Measurements from ENCODE around the gene AUP1. TPM values are rescaled to one million over a fixed set of nuclear protein-coding genes. Genes with fewer than 3 reads are reported as not detected.

Gene AUP1
- total and polyA plus RNA-seq, 2 experiments from 2014 or later = 121 to 195 TPM

DNA sequence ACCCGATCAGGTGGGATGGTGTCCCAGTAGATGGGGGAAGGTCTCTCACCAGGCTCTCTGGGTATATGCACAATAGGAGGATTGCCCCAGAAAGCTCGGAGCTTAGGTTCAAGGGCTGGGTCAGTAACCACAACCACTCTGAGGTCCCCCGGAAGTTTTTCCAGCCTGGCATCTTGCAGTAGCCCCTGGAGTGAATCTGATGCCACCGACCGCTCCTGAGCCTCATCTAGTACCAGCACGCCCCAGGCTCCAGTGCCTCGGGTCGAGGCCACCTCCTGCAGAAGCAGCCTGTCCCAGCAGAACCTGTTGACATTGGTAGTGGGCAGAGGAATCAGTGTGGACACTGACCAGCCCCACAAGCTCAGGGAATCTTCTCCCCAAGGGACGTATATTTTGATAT is 5.5 kb downstream of the AUP1 start:
- no peak overlapping the region for H2AFZ ChIP-seq
- TF ChIP-seq EZH2phosphoT487 (IDR thresholded peaks at IDR 0.05; ENCODE audit: low read depth, severe bottlenecking, unreplicated experiment) (no peak), EZH2 (IDR thresholded peaks at IDR 0.05; ENCODE audit: borderline replicate concordance) (no peak)
- TF ChIP-seq, protein P1, sequence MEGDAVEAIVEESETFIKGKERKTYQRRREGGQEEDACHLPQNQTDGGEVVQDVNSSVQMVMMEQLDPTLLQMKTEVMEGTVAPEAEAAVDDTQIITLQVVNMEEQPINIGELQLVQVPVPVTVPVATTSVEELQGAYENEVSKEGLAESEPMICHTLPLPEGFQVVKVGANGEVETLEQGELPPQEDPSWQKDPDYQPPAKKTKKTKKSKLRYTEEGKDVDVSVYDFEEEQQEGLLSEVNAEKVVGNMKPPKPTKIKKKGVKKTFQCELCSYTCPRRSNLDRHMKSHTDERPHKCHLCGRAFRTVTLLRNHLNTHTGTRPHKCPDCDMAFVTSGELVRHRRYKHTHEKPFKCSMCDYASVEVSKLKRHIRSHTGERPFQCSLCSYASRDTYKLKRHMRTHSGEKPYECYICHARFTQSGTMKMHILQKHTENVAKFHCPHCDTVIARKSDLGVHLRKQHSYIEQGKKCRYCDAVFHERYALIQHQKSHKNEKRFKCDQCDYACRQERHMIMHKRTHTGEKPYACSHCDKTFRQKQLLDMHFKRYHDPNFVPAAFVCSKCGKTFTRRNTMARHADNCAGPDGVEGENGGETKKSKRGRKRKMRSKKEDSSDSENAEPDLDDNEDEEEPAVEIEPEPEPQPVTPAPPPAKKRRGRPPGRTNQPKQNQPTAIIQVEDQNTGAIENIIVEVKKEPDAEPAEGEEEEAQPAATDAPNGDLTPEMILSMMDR (IDR thresholded peaks at IDR 0.05; ENCODE audit: poor library complexity) = no peak

DNA sequence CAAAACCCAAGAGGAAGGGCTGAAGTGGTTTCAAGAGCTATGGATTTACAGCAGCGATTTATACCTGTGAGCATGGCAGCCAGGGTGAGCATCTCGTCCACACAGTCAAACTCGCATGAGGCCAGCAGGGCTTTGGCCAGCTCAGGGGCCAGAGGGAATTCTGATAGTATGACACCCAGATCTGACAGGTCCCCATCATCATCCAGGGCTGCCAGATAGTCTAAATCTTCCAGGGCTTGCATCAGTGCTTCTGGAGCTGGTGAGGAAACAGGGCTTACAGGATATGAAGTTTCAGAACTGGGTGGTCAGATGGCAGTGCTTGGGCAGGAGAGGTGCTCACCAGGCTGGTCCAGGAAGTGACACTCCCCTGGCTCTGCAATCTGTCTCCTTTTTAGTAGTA is 7.0 kb downstream of the AUP1 start:
- no peak for TF ChIP-seq EZH2phosphoT487 (IDR thresholded peaks at IDR 0.05; ENCODE audit: low read depth, severe bottlenecking, unreplicated experiment)
- TF ChIP-seq, protein P1 (IDR thresholded peaks at IDR 0.05; ENCODE audit: poor library complexity) = no peak
- TF ChIP-seq EZH2 (IDR thresholded peaks at IDR 0.05; ENCODE audit: borderline replicate concordance) = no peak
- Histone ChIP-seq H3K9me3 (ENCODE audit: low read depth) (no peaks in the 10 kb centered on the region), H3K4me1 (ENCODE audit: insufficient read depth) (no peaks in the 10 kb centered on the region), H2AFZ (no peak overlapping the region), H3K9me2 (replicated peaks; ENCODE audit: insufficient read depth) (no peaks in the 10 kb centered on the region), H3K4me2 (no peak overlapping the region), H3K36me3 (replicated peaks; ENCODE audit: insufficient read depth, low read depth) (no peaks in the 10 kb centered on the region), H3K4me3 (no peak overlapping the region), H3K27ac (no peak overlapping the region), H3K27me3 (peaks cover 33% of the 10 kb centered on the region), H4K20me1 (ENCODE audit: insufficient read depth, poor library complexity, severe bottlenecking) (no peaks in the 10 kb centered on the region), H3K79me2 (peaks cover 3% of the 10 kb centered on the region)
- WGBS (ENCODE audit: low lambda C conversion rate, missing lambda C conversion rate) = 80% methylated on average over 3 of the region's 3 CpGs
- DNase-seq (ENCODE audit: low spot score) = no peak

More for the DNA sequence above, 5.5 kb downstream of the AUP1 start:
- Histone ChIP-seq H3K36me3 (replicated peaks; ENCODE audit: insufficient read depth, low read depth) (no peaks in the 10 kb centered on the region), H3K9me2 (replicated peaks; ENCODE audit: insufficient read depth) (no peaks in the 10 kb centered on the region), H3K4me3 (no peak overlapping the region), H3K9me3 (ENCODE audit: low read depth) (no peaks in the 10 kb centered on the region), H3K4me2 (no peak overlapping the region), H4K20me1 (ENCODE audit: insufficient read depth, poor library complexity, severe bottlenecking) (peaks cover 7% of the 10 kb centered on the region), H3K79me2 (peaks cover 18% of the 10 kb centered on the region), H3K27me3 (peaks cover 18% of the 10 kb centered on the region), H3K4me1 (ENCODE audit: insufficient read depth) (no peaks in the 10 kb centered on the region), H3K27ac (no peak overlapping the region)
- 93% methylated on average over 9 of the region's 9 CpGs for WGBS (ENCODE audit: low lambda C conversion rate, missing lambda C conversion rate)
- no peak for DNase-seq (ENCODE audit: low spot score)

DNA sequence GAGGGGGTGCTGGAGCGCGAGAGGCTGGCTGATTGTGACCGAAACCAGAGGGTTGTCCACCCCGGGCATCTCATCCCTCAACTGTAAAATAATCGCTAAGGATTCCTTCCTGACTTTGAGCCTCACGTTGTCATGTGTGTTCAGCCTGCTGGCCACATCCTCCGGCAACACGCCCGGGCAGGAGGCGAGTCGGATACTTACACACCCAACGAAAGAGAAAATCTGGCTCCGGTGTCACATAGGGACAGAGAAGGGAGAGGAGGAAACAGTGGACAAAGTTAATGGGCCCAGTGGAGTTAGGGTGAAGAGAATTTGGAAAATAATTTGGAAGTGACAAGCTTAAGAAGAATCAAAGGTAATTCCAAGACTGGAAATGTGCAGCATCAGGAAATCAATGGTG is 12.9 kb downstream of the AUP1 start:
- Histone ChIP-seq H3K9me2 (replicated peaks; ENCODE audit: insufficient read depth) (no peaks in the 10 kb centered on the region), H3K4me1 (ENCODE audit: insufficient read depth) (peaks cover 6% of the 10 kb centered on the region), H4K20me1 (ENCODE audit: insufficient read depth, poor library complexity, severe bottlenecking) (no peaks in the 10 kb centered on the region), H3K9me3 (ENCODE audit: low read depth) (no peaks in the 10 kb centered on the region), H3K4me3 (no peak overlapping the region), H3K27me3 (peaks cover 92% of the 10 kb centered on the region), H3K27ac (no peak overlapping the region), H2AFZ (no peak overlapping the region), H3K36me3 (replicated peaks; ENCODE audit: insufficient read depth, low read depth) (no peaks in the 10 kb centered on the region), H3K79me2 (no peaks in the 10 kb centered on the region), H3K4me2 (peak overlapping the region; percentile 74)
- 87% methylated on average over 13 of the region's 13 CpGs for WGBS (ENCODE audit: low lambda C conversion rate, missing lambda C conversion rate)
- no peak for DNase-seq (ENCODE audit: low spot score)
- peak; percentile 7 for TF ChIP-seq EZH2phosphoT487 (IDR thresholded peaks at IDR 0.05; ENCODE audit: low read depth, severe bottlenecking, unreplicated experiment)
- TF ChIP-seq, protein P1 (IDR thresholded peaks at IDR 0.05; ENCODE audit: poor library complexity) = no peak

All from hepatocyte (in vitro differentiated cells).